ENCODE data around the gene SNRNP70.
"Not testable (repeated sequence)": the region's sequence is repeated elsewhere in the genome, so short reads cannot be mapped to it uniquely, and the experiment has no call there.

SNRNP70 gene

DNA sequence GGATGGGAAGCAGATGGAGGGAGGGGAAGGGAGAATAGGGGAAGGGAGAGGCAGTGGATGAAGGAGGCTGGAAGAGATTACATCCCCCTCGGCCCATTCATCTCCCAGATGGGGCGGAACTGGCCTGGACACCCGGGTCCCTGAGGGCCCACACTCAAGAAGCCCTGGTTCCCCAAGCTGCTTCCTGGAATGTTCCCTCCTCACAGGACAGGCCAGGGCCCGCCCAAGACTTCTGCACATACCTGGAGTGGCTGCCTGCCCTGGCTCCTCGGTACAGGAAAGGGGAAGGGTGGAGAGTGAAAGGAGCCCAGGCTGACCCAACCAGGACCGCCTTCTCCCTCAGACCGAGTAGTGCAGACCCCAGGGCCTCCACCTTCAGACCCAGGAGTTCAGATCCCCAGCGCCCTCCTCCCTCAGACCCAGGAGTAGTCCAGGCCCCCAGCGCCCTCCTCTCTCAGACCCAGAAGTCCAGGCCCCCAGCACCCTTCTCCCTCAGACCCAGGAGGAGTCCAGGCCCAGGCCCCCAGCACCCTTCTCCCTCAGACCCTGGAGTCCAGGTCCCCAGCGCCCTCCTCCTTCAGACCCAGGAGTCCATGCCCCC lies 21.1 kb upstream of the SNRNP70 start:
- DNase-seq (ENCODE audit: low read depth in 2 of 2, low spot score in 1 of 2) = no peak

DNA sequence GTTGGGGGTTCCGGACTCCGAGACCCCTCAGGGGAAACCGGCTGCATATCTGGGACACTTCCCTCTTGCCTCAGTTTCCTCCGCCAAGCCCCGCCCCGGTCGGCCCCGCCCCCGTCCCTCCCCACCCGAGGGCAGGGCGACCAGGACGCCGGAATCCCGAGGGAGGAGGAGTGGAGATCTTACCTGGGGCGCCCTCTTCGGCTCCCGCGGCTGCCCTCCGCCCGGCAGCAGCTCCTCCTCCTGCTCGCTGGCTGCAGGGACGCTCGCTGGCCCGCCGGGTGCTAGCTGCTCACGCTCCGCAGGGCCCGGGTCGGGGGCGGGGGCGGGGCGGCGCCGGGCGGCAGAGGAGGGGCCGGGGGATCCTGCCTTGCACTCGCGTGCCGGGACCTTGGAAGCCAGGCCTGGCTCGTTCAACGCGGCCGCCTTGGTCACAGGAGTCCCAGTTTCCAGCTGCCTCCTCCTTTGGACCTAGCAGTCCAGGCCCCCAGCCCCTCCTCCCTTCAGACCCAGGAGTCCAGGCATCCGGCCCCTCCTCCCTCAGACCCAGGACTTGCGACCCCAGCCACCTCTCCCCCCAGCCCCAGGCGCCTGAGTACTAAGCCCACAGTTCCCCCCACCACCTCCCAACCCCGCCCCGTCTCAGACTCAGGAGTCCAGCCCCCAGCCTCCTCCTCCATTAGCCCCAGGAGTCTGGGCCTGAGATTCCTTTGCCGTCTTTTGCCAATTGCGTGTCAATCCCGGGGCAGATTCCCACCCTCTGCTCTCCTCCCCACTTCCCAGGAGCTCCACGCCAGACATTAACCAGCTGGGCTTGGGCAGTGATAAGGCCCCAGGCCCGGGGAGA lies 20.3 kb upstream of the SNRNP70 start, which contains the start of gene NTF4:
Gene NTF4 (minus strand): TSS at position 51 of the 844 bp plus-strand sequence. CDS start 2,821 bp downstream, outside the sequence.
- no peak for DNase-seq (ENCODE audit: low read depth in 2 of 2, low spot score in 1 of 2)

DNA sequence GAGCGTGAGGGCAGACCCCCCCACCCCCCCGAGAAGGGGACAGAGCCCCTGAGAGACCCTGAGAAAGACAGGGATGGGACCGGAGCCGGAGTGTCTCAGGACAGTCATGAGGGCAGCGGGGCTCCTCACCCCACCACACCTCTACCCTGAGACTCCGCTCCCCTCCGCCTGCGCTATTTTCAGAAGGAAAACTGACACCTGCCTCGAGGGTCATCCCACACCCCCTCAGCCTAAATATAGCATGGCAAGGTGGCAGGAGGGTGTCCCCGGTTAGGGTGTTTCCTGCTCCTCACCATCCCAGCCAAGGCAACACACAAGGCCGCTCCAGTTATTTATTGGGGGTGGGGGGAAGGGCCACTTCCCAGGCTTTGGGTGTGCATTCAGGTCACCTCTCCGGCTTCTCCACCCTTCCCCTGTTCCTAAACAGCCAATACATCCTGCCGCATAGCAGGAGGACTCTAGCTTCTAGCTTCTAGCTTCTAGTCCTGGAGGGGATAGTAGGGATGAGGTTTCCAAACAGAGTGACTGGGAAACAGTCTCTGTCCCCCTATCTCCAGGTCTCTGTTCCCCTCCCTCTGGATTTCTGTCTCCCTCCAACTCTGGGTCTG lies 19.2 kb upstream of the SNRNP70 start:
- DNase-seq (ENCODE audit: low read depth in 2 of 2, low spot score in 1 of 2) = no peak

DNA sequence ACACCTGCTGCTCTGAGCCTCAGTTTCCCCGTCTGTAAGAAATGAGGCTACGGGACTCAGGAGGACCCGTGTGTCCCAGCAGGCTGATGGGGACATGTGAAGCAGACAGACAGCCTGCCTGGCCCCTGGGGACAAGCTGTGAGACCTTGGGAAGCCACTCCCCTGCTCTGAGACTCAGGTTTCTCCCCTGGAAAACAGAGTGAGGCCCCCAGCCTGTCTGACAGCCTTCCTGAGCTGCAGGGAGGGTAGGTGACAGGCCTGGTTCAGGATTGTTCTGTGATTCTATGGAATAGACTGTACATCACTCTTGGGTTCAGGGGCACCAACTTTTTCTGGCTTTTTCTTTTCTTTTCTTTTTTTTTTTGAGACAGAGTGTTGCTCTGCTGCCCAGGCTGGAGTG lies 17.7 kb upstream of the SNRNP70 start:
- no peak for DNase-seq (ENCODE audit: low read depth in 2 of 2, low spot score in 1 of 2)

DNA sequence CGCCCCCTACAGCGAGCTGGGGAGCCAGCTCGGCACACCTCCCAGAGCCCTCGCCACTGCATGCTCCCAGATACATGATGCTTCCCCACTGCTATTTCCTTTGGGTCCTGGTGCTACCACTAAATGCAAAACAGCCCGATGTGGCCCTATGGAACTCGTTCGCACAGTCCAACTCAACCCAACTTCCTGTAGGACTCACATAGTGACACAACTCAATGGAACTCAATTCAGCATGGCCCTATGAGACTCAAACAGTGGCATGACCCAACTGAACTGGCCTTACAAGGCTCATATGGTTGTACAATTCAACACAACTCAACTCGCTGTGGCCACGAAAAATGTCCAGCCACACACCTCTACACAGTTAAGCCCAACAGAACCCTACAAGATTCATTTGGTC lies 16.2 kb upstream of the SNRNP70 start:
- DNase-seq (ENCODE audit: low read depth in 2 of 2, low spot score in 1 of 2) = no peak

DNA sequence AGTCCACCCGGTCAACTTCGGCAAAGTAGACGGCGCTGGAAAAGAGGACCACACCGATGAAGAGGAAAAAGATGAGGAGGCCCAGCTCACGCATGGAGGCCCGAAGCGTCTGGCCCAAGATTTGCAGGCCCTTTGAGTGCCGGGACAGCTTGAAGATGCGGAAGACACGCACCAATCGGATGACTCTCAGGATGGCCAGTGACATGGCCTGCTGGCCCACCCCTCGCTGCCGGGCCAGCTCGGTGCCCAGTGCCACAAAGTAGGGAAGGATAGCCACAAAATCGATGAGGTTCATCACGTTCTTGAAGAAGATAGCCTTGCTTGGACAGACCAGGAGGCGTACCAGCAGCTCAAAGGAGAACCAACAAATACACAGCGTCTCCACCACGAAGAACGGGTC lies 14.8 kb upstream of the SNRNP70 start:
- no peak for DNase-seq (ENCODE audit: low read depth in 2 of 2, low spot score in 1 of 2)

DNA sequence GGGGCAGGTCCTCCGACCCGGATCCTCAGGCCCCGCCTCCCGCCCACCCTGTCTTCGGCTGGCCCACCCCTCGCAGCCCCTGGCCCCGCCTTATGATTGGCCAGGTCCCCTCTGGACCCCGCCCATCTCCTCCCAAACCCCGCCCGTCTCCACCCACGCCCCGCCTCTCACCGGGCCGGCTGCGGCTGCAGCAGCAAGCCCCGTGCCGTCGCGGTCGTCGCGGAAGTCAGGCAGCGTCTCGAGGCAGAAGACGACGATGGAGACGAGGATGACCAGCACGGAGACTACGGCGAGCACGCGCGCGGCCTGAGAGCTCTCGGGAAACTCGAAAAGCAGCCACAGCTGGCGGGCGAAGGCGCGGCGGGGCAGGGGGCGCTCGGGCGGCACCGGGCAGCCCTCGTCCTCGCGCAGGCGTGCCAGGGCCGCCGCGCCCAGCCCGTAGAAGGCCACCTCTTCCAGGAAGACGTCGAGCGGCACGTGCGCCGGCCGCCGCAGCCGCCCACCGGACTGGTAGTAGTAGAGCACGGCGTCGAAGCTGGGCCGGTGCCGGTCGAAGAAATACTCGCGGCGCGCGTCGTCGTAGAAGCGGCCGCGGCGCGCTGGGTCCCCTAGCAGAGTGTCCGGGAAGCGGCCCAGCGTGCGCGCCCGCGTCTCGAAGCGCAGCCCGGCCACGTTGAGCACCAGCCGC lies 13.2 kb upstream of the SNRNP70 start:
- DNase-seq (ENCODE audit: low read depth in 2 of 2, low spot score in 1 of 2) = no peak

DNA sequence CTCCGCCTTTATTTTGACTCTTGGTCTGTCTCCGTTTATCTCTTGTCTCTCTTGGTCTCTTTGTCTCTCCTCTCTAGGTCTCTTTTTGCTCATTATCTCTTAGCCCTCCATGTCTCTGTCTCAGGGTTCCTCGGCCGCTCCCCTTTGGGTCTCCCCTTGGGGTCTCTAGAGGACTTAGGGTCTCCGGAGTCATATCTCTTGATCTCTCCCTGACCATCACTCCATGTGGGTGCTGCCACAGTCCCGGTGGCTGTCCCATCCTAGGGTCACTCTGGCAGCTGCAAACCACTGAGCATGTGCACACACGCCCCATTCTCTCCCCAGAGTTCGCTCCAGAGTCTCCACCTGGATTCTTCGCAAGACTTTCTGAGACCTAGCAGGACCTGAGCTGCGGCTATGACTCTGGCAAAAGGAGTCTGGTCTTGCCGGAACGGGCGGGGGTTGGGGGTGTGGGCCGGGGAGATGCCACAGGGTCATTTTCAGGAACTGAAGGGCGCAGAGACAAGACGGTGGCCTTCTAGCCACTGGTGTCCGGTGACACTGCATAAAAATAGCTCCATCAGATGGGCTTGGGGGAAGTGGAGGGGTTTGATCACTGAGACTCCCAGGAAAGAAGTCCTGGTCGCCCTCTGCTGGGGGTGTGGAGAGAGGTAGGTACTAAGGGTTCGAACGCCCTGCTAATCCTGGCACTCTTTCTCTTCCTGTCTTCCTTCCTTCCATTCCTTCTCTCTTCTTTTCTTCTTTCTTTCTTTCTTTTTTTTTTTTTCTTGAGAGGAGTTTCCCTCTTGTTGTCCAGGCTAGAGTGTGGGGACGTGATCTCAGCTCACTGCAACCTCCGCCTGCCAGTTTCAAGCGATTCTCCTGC lies 11.5 kb upstream of the SNRNP70 start:
- DNase-seq (ENCODE audit: low read depth in 2 of 2, low spot score in 1 of 2) = no peak

DNA sequence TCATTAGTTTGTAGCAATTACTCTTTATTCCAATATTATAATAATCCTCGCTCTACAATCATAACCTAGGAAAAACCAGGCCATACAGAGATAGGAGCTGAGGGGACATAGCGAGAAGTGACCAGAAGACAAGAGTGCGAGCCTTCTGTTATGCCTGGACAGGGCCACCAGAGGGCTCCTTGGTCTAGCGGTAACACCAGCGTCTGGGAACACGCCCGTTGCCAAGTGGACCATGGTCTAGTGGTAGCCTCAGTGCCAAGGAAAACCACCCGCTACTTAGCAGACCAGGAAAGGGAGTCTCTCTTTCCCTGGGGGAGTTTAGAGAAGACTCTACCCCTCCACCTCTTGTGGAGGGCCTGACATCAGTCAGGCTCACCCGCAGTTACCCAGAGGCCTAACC lies 10.4 kb upstream of the SNRNP70 start:
- DNase-seq (ENCODE audit: low read depth in 2 of 2, low spot score in 1 of 2) = not testable (repeated sequence)

DNA sequence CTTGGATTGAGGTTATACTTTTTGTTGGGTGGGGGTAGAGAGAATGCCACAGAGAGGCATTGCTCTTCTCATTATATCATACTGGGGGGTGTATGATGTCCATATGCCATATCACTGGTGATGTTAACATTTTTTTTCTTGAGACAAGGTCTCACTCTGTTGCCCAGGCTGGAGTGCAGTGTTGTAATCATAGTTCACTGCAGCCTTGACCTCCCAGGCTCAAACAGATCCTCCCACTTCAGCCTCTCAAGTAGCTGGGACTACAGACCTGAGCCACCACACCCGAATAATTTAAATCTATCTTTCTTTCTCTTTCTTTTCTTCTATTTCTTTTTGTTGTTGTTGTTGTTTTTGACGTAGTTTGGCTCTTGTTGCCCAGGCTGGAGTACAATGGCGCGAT lies 4.9 kb upstream of the SNRNP70 start:
- no peak for DNase-seq (ENCODE audit: low read depth in 2 of 2, low spot score in 1 of 2)

DNA sequence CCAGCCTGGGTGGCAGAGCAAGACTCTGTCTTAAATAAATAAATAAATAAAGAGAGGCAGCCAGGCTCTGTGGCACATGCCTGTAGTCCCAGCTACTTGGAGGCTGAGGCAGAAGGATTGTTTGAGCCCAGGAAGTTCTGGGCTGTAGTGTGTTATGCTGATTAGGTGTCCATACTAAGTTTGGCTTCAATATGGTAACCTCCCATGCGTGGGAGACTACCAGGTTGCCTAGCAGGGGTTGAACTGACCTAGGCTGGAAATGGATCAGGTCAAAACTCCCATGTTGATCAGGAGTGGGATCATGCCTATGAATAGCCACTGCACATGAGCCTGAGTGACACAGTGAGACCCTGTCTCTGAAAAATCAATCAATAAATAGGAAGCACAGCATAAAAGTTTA lies 4.0 kb upstream of the SNRNP70 start:
- no peak for DNase-seq (ENCODE audit: low read depth in 2 of 2, low spot score in 1 of 2)

DNA sequence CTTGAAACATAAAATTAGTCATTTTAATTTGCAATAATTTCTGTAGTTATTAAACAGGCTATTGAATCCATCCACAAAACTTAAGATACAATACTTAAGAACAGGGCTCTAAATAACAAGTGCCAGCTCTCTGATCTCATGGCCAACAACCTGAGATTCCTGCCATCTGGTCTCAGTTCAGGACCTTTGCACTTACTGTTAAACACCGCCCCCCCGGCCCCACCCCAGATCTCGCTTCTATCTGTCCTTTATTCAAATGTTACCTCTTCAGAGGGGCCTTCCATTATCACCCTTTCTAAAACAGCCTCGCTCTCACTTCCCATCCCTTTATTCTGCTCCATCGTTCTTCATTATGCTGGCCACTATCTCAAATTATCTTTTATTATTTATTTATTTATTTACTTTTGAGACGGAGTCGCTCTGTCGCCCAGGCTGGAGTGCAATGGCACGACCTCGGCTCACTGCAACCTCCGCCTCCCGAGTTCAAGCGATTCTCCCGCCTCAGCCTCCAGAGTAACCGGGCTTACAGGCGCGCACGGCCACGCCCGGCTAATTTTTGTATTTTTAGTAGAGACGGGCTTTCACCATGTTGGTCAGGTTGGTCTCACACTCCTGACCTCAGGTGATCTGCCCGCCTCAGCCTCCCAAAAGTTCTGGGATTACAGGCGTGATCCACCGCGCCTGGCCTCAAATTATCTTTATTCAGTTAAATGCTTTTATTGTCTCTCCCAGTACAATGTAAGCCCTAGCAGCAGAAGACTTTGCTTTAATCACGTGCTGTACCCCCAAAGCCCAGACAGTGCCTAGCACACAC lies 838 bp upstream of the SNRNP70 start:
- no peak for DNase-seq (ENCODE audit: low read depth in 2 of 2, low spot score in 1 of 2)

DNA sequence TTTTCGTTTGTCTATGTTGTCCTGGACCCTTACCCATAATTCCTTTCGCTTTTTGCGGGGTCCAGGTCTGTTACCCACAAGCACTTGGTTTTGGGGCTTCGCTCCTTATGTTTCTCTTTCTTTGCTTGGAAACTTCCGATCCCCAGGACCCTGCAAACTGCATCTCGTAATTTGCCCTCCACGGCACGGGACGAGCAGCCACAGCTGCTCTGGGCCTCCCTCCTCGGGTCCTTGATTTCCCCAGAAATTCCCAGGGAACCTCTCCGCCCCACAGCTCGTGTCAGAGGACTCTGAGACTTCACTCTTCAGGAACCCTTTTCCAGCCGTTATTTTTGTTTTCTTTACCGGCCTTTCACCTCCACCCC lies 599 bp downstream of the SNRNP70 start:
- DNase-seq (ENCODE audit: low read depth in 2 of 2, low spot score in 1 of 2) = no peak

DNA sequence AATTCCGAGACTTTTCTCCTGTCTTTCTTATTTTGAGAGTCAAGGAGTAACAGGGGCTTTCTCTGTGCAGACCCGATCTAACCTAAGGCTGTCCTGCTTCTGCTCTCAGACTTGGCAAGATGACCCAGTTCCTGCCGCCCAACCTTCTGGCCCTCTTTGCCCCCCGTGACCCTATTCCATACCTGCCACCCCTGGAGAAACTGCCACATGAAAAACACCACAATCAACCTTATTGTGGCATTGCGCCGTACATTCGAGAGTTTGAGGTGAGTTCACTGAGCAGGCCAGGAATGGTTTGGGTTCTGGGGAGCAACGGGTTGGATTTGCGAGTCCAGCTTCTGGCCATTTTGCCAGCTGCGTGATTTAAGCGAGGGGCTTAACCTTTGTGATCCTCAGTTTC lies 1.0 kb downstream of the SNRNP70 start:
- no peak for DNase-seq (ENCODE audit: low read depth in 2 of 2, low spot score in 1 of 2)

DNA sequence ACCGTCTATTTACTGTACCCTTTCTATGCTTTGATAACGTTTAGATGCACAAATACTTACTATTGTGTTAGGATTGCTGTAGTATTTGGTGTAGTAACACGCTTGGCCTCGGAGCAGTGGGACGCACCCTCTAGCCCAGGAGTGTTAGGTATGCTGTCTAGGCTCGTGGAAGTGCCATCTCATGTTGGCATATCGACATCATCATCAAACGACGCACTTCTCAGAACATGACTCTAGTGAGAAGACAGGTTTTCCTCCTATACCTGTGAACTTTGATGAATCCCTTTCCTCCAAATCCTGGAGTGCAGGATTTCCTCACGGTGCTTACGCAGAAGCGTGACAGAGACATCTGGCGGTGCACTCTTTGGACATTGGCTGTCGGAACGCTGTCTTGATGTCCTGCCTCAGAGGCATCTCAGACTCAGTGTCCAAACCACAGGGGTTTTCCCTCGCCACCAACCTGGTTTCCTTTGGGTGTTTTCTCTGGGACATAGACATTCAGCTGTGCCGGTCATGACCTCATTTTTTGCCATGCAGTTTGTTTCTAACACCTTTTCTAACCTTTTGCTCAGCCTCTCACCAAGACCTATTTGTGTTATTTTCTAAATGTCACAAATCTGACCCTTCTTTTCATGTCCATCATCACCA lies 6.3 kb downstream of the SNRNP70 start:
- DNase-seq (ENCODE audit: low read depth in 2 of 2, low spot score in 1 of 2) = no peak

DNA sequence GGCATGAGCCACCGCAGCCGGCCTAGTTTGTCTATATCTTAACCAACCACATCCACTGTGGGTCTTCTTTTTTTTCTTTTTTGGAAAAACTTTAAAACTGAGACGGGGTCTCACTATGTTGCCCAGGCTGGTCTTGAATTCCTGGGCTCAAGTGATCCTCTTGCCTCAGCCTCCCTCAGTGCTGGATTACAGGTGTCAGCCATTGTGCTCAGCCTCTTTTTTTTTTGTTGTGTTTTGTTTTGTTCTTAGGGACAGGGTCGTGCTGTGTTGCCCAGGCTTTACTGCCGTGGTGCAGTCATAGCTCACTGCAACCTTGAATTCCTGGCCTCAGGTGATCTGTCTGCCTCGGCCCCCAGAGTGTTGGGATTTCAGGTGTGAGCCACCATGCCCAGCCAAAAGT lies 7.4 kb downstream of the SNRNP70 start:
- DNase-seq (ENCODE audit: low read depth in 2 of 2, low spot score in 1 of 2) = no peak

DNA sequence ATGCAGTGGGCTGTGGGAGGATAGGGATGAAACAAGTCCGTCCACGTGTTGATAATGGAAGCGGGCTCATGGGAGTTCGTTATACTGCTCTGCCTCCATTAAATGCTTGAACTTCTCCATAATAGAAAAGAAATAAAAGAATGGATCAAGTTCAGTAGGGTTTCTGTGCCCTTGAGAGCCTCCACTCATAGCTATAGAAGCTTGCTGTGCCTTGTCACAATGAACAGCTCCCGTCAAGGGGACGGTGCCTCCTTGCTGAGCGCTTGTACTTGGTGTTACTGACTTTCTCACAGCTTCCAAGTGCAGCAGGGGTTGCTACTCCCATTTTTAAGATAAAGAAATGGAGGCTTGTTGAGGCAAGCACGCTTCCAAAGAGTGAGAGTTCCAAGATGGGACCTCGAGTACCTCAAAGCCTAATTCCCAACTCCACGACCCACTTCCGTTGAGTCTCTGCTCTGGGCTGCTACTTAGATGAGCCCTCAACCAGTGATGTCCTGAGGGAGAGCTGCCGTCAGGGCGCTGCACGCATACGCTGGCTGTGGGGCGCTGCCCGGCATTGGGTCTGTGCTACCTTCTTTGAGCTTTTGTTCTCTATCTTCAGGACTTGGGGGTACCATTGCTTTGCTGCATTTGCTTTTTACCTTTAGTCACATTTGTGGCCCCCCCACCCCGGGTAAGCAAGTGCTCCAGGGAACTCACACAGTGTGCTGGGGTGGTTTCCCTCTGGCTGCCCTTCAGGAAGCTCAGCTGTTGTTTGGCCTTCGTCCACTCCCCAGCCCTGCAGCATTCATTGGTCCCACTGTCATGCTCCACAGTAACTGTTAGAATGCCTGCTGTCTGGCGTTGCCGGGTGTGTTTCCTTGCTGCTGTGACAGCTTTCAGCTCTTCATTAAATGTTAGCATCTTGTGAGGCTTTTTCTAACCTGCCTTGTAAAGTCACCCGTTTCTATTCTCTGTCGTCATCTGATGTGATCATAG lies 9.5 kb downstream of the SNRNP70 start:
- no peak for DNase-seq (ENCODE audit: low read depth in 2 of 2, low spot score in 1 of 2)

Measured in stimulated activated CD8-positive, alpha-beta memory T cell treated with anti-CD3 and anti-CD28 coated beads, Interleukin-4, amount 100 ng/mL, for 1 hour (primary cell).